ENCODE results near the gene RNASEL.

- TF ChIP-seq NFE2L2 (IDR thresholded peaks at IDR 0.05; ENCODE audit: low read depth, low read length) (no peak), CTCF (conservative IDR thresholded peaks at IDR 0.05; ENCODE audit: low read depth, low read length) (no peak), POLR2A (IDR thresholded peaks at IDR 0.05; ENCODE audit: low read depth, low read length) (no peak), CHD1 (IDR thresholded peaks at IDR 0.05; ENCODE audit: low read depth, low read length) (no peak), MAZ (IDR thresholded peaks at IDR 0.05; ENCODE audit: borderline replicate concordance, low read depth, low read length) (no peak), USF2 (IDR thresholded peaks at IDR 0.05; ENCODE audit: low read depth, low read length) (no peak), CEBPB (IDR thresholded peaks at IDR 0.05; ENCODE audit: low read depth, low read length) (no peak), MXI1 (IDR thresholded peaks at IDR 0.05; ENCODE audit: borderline replicate concordance, low read depth, low read length) (no peak), SMC3 (IDR thresholded peaks at IDR 0.05; ENCODE audit: low read depth, low read length) (no peak), RFX5 (IDR thresholded peaks at IDR 0.05; ENCODE audit: low read depth, low read length) (no peak), RAD21 (IDR thresholded peaks at IDR 0.05; ENCODE audit: low read length) (no peak), BHLHE40 (IDR thresholded peaks at IDR 0.05; ENCODE audit: low read depth, low read length) (no peak), MAFK (IDR thresholded peaks at IDR 0.05; ENCODE audit: low read depth, low read length) (no peak)
These were observed 40.0 kb upstream of the RNASEL start for GRCh38 chr1:182629080-182629479.
